ENCODE results near the gene TTC38.

Gene TTC38

DNA sequence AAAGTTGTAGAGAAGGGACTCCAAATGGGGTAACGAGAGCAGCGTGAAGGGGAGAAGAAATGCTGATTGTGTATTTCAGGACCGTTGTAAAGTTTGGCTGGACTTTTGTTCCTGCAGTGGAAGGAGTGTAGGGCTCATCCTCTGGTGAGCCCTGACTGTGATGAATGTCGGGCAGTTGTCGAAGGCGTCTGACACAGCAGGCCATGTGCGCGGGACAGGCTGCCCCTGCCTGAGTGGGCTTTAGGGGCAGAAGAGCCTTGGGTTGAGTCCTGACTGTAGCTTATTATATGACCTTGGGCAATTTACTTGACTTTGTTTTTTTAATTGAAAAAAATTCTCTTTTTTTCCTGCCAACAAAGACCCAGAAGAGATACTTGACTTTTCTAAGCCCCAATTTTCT lies 70.8 kb downstream of the TTC38 start:
- peaks cover 38 to 54% of the 10 kb centered on the region in 2 donors for H3K36me3 ChIP-seq (ENCODE audit: control insufficient read depth in 1 of 2, insufficient read depth in 2 of 2, low read length in 2 of 2)
- no peak overlapping the region for H3K4me3 ChIP-seq (ENCODE audit: low read depth in 1 of 2, low read length in 2 of 2)
- peaks cover 9 to 14% of the 10 kb centered on the region in 2 donors for H3K4me1 ChIP-seq (ENCODE audit: control insufficient read depth in 1 of 2, insufficient read depth in 2 of 2, low read length in 2 of 2)
- H3K9me3 ChIP-seq (ENCODE audit: control insufficient read depth in 1 of 2, low read length in 2 of 2), result no peaks in the 10 kb centered on the region
- no peak overlapping the region for H3K27ac ChIP-seq (ENCODE audit: low read length)
- no peaks in the 10 kb centered on the region for H3K27me3 ChIP-seq (ENCODE audit: low read depth, low read length)

- Histone ChIP-seq H3K4me3 (ENCODE audit: low read depth in 1 of 2, low read length in 2 of 2) (no peak overlapping the region), H3K9me3 (ENCODE audit: control insufficient read depth in 1 of 2, low read length in 2 of 2) (no peaks in the 10 kb centered on the region), H3K27me3 (ENCODE audit: low read depth, low read length) (no peaks in the 10 kb centered on the region), H3K36me3 (ENCODE audit: control insufficient read depth in 1 of 2, insufficient read depth in 2 of 2, low read length in 2 of 2) (peaks cover 51 to 65% of the 10 kb centered on the region in 2 donors), H3K4me1 (ENCODE audit: control insufficient read depth in 1 of 2, insufficient read depth in 2 of 2, low read length in 2 of 2) (peaks cover 9 to 14% of the 10 kb centered on the region in 2 donors), H3K27ac (ENCODE audit: low read length) (no peak overlapping the region)
These were observed 72.1 kb downstream of the TTC38 start for GRCh38 chr22:46339956-46340355.

DNA sequence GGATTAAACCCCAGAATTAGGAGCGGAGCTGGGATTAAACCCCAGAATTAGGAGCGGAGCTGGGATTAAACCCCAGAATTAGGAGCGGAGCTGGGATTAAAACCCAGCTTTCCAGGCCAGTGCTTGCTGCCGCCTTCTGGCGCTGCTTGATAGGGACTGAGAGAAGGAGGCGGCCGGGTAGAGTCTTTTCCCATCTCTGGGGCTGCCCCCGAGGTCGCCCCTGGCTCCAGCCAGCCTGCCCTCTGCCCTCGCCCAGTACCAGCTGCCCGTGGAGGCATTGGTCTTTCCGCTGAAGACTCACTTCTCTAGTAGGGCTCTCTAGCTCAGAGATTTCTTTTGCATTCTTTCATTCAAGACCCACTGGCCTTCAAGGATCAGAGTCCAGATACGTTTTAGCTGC lies 72.9 kb downstream of the TTC38 start:
- Histone ChIP-seq H3K36me3 (ENCODE audit: control insufficient read depth in 1 of 2, insufficient read depth in 2 of 2, low read length in 2 of 2) (peaks cover 54 to 72% of the 10 kb centered on the region in 2 donors), H3K4me3 (ENCODE audit: low read depth in 1 of 2, low read length in 2 of 2) (no peak overlapping the region), H3K9me3 (ENCODE audit: control insufficient read depth in 1 of 2, low read length in 2 of 2) (no peaks in the 10 kb centered on the region), H3K27ac (ENCODE audit: low read length) (no peak overlapping the region), H3K4me1 (ENCODE audit: control insufficient read depth in 1 of 2, insufficient read depth in 2 of 2, low read length in 2 of 2) (peaks cover 9 to 14% of the 10 kb centered on the region in 2 donors), H3K27me3 (ENCODE audit: low read depth, low read length) (no peaks in the 10 kb centered on the region)

Measured in muscle layer of duodenum (tissue), 2 donors.